Right cardiac atrium (tissue), 5 donors: ENCODE measurements around the gene NHSL1. TPM values are rescaled to one million over a fixed set of nuclear protein-coding genes. Genes with fewer than 3 reads are reported as not detected.
A peak's percentile ranks its signal among the peaks of the same experiment; 100 is the strongest.

ENCODE experiments used
- ATAC-seq, 2 donors: fragments of 200-7000 bp; cut with Tn5 transposase; one replicate each; pipeline versions ENCODE4 v1.8.0 to v1.9.1; 2020; ENCODE audit warnings: moderate library complexity in 2 of 2, mild to moderate bottlenecking in 1 of 2
- DNase-seq, 3 donors: peaks; one replicate each; pipeline ENCODE4 v3.0.0-alpha.2; 2020
- H3K27ac ChIP-seq: one replicate; pipeline ENCODE4 v1.5.1; 2013; ENCODE audit warnings: mild to moderate bottlenecking, low read length, control low read depth, moderate library complexity
- H3K27me3 ChIP-seq: one replicate; pipeline ENCODE4 v1.6.1; 2013; ENCODE audit not compliant: control insufficient read depth, insufficient read depth
- H3K4me1 ChIP-seq: one replicate; pipeline ENCODE4 v1.6.1; 2013; ENCODE audit warnings: low read length; ENCODE audit not compliant: control insufficient read depth, insufficient read depth
- H3K4me3 ChIP-seq: one replicate; pipeline ENCODE4 v1.5.1; 2013; ENCODE audit warnings: low read length, control low read depth
- H3K9me3 ChIP-seq: one replicate; pipeline ENCODE4 v1.6.1; 2013; ENCODE audit warnings: low read length; ENCODE audit not compliant: control insufficient read depth
- WGBS: extraction: QIAGEN DNeasy Blood & Tissue Kit; methylation state at CpG from one replicate; pipeline ENCODE4 v1.1.7; 2013; 5-methylcytosine and 5-hydroxymethylcytosine counted together
- intact Hi-C, 4 donors: fragments of 100-400 bp; cut with DNase I; formaldehyde crosslinking; loops; one replicate each; pipeline versions ENCODE4 v1.11.0 to v1.14.0; 2022 to 2023
- polyA plus RNA-seq: library from polyadenylated mRNA; stranded (reverse); fragments of 200-250 nt; gene quantifications from one replicate; pipeline ENCODE4 v1.2.3, GENCODE V29; 2013
- total RNA-seq, 4 donors: library from RNA; stranded (reverse); fragmentation: NEBNext Ultra II Directional; extraction: Animal tissue kit (Norgen Biotek cat#: 25700); gene quantifications; one replicate each; pipeline ENCODE4 v1.2.1, GENCODE V29; 2021
- donor health status: healthy with polysubstance abuse.
- donor health status: DM: no; HTN: yes; CAD: no.
- donor health status: DM: no; HTN: no; CAD: no.
- donor health status: DM: no; HTN: yes; CAD: no; lungs with severe emphysema.
- donor health status: DM: yes; HTN: yes; CAD: no.

NHSL1 gene
- total and polyA plus RNA-seq, 5 donors = 10.5 to 46.5 (median 35.9) TPM

DNA sequence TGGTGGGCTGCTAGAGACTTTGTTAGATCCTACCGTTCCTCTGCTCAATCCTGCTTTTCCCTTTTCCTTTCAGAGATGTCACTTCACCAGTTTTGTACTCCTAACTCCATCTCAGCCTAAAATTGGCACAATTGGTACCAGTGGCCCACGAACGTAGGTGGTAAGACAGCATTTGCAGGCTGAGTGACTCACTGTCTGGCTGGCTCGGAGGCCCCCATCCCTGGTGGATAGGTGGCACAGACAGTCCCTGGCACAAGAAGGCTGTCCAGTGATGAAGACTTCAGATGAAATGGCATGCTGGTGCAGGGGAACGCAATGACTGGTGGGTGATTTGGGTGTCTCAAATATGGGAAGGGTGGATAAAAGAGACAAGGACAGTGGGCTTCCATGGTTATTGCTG, 84.2 kb downstream of the NHSL1 start:
- Histone ChIP-seq H3K27ac (no peak overlapping the region), H3K4me3 (no peak overlapping the region), H3K4me1 (no peaks in the 10 kb centered on the region), H3K27me3 (no peaks in the 10 kb centered on the region), H3K9me3 (no peaks in the 10 kb centered on the region)
- no peak for DNase-seq
- peak in 1 of 2 donors; percentile 34 for ATAC-seq
- WGBS = 76% methylated on average over 5 of the region's 5 CpGs
- intact Hi-C loops = loop anchor here in 1 of 4 donors (10.0 kb wide), 1 partner anchor 360 kb away; the partner anchor contains the start of gene CCDC28A

DNA sequence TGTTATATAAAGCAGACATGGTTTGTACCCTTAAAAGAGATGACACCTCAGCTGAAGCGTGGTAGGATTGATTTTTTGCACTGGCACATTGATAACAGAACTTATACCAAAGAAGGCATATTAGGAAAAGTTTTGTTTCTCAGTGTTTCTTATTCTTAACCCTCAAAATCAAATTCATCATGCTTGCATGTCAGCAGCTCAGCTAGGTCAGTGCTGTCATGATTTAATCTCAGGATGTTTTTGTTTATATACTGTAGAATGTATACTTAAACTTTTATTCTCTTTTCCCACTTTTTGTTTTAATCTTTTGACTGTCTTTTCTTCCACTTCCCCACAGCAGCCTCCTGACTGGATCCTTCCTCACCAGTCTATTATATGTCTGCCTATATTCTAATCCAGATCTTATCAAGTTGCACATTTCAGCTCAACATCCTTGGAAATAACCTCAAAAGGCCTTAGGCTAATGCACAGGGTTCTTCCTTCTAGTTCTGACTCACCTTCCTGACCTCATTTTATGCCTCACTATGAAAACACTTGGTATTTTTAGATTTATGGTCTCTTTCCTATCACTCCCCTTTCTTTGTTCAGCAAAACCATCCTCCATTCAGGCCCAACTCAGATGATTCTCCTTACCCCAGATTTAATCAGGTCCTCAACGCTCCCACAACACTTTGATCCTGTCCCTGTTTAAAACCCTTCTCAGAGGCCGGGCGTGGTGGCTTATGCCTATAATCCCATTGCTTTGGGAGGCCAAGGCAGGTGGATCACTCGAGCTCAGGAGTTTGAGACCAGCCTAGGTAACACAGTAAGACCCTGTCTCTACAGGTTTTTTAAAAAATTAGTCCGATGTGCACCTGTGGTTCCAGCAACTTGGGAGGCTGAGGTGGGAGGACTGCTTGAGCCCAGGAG, 88.1 kb downstream of the NHSL1 start:
- H3K27ac ChIP-seq = no peak overlapping the region

GRCh38 chr6:138410048-138410735, 89.1 kb downstream of the NHSL1 start:
- intact Hi-C loops = loop anchor here in 1 of 4 donors (10.0 kb wide), 1 partner anchor 365 kb away; the partner anchor contains the start of gene CCDC28A
- Histone ChIP-seq H3K27me3 (no peaks in the 10 kb centered on the region), H3K4me3 (no peak overlapping the region), H3K27ac (no peak overlapping the region), H3K9me3 (no peaks in the 10 kb centered on the region), H3K4me1 (no peaks in the 10 kb centered on the region)
- 85% methylated on average over 8 of the region's 8 CpGs for WGBS
- ATAC-seq = no peak
- peak in 2 of 3 donors; percentile 41 to 54 for DNase-seq

More for the DNA sequence above, 88.1 kb downstream of the NHSL1 start:
- Histone ChIP-seq H3K27me3 (no peaks in the 10 kb centered on the region), H3K4me3 (no peak overlapping the region), H3K4me1 (no peaks in the 10 kb centered on the region), H3K9me3 (no peaks in the 10 kb centered on the region)
- DNase-seq (no peak), ATAC-seq (peak in 1 of 2 donors; percentile 49)
- intact Hi-C loops = loop anchor here in 1 of 4 donors (10.0 kb wide), 1 partner anchor 364 kb away; the partner anchor contains the start of gene CCDC28A
- 86% methylated on average over 6 of the region's 6 CpGs for WGBS

DNA sequence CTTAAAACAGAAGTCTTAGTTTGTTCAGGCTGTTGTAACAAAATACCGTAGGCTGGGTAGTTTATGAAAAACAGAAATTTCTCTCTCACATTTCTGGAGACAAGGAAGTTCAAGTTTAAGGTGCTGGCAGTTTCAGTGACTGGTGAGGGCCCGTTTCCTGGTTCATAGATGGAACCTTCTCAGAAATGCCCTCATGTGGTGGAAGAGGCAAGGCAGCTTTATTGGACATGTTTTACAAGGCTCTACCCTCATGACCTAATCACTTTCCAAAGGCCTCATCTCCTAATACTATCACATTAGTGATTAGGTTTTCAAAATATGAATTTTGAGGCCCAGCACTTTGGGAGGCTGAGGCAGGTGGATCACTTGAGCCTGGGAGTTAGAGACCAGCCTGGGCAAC, 92.9 kb downstream of the NHSL1 start:
- 83% methylated on average over 2 of the region's 2 CpGs for WGBS
- no peaks in the 10 kb centered on the region for H3K27me3 ChIP-seq

GRCh38 chr6:138405816-138406413, 93.4 kb downstream of the NHSL1 start:
- no peak for ATAC-seq
- Histone ChIP-seq H3K4me3 (no peak overlapping the region), H3K27ac (no peak overlapping the region), H3K27me3 (no peaks in the 10 kb centered on the region), H3K4me1 (no peaks in the 10 kb centered on the region), H3K9me3 (no peaks in the 10 kb centered on the region)
- intact Hi-C loops = loop anchor here in 1 of 4 donors (5.0 kb wide), 1 partner anchor 289 kb away; no protein-coding TSS in a partner anchor
- DNase-seq = no peak
- 91% methylated on average over 5 of the region's 5 CpGs for WGBS

More for the DNA sequence above, 92.9 kb downstream of the NHSL1 start:
- intact Hi-C loops = loop anchor here in 1 of 4 donors (5.0 kb wide), 1 partner anchor 289 kb away; no protein-coding TSS in a partner anchor
- Histone ChIP-seq H3K9me3 (no peaks in the 10 kb centered on the region), H3K4me3 (no peak overlapping the region), H3K27ac (no peak overlapping the region), H3K4me1 (no peaks in the 10 kb centered on the region)
- DNase-seq (no peak), ATAC-seq (no peak)

GRCh38 chr6:138404666-138405337, 94.5 kb downstream of the NHSL1 start:
- peak overlapping the region; percentile 94 for H3K27ac ChIP-seq
- no peaks in the 10 kb centered on the region for H3K27me3 ChIP-seq
- ATAC-seq = peak; percentile 17 to 20
- intact Hi-C loops = loop anchor here in 1 of 4 donors (5.0 kb wide), 1 partner anchor 288 kb away; no protein-coding TSS in a partner anchor
- H3K4me1 ChIP-seq = no peaks in the 10 kb centered on the region
- peak overlapping the region; percentile 79 for H3K4me3 ChIP-seq
- WGBS = 5% methylated on average over 35 of the region's 35 CpGs
- H3K9me3 ChIP-seq = no peaks in the 10 kb centered on the region
- DNase-seq = peak in 2 of 3 donors; percentile 68 to 72

DNA sequence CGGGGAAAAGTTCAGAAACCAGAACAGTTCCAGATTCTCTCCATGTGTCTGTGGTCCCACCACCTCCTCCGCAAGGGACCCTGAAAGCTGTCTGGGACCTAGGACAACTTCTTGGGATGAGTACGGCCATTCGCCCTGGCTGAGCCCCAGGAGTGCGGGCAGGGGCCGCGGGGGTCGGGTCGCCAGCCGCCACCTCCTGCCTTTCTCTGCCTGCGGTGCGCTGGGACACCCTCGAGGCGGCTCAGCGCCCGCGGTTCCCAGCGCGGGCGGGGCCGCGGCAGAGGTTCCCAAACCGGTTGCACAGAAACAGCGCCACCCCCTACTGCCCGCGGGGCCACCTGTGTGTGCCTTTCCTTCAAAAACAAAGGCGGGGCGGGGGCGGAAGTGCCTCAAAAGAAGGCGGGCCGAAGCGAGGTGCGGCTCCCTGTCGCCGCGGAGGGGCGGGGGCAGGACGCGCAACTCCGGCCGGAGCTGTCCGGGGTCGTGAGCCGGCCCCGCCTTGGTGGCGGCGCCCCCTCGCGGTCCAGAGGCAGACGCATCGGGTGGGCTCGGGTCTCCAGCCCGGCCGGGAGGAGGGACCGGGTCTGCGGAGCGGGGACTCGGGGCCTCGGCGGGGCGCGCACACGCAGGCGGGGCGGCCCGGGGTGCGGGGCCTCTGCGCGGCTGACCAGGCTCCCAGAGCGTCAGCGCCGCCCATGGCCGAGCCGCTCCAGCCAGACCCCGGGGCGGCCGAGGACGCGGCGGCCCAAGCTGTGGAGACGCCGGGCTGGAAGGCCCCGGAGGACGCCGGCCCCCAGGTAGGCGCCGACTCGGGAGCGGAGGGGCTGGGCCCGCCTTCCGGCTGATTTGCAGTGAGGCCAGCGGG, 95.3 kb downstream of the NHSL1 start, which contains the start of gene HEBP2:
Gene HEBP2, plus strand, starts transcription at position 423 of the 865 bp plus-strand sequence. Its CDS starts 273 bp downstream, at position 696.
- DNase-seq (peak; percentile 94 to 98 (median 97)), ATAC-seq (peak; percentile 96 to 97)
- intact Hi-C loops = no loop called here
- peak within 1 kb of the TSS; percentile 79 for H3K4me3 ChIP-seq
- under 1% methylated on average over 92 of the region's 92 CpGs for WGBS
- no peaks in the 10 kb centered on the region for H3K4me1 ChIP-seq
- H3K9me3 ChIP-seq = no peaks in the 10 kb centered on the region
- H3K27ac ChIP-seq = peak within 1 kb of the TSS; percentile 94
- no peaks in the 10 kb centered on the region for H3K27me3 ChIP-seq

DNA sequence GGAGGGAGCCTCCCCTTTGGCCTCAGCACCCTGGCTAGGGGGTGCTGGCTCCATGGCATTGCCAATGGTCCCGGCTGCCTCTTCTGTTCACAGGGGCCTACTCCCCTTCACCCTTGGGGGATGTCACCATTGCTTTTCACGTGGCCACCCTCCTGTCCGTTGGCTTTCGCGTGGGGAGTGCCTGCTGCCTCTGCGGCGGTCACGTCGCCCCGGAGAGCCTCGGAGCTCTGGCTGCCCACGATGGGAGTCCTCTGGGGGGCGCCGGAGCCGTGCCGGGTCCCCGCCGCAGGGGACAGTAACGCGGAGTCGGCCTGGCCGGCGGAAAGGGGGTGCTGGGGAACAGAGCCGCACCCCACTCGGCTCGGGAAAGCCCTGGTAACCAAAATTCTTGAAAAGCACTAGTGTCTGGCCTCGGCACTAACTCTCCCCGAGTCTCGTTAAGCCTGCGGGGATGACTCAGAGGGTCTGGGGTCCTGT, 95.9 kb downstream of the NHSL1 start:
- DNase-seq (peak; percentile 48 to 84 (median 82)), ATAC-seq (peak; percentile 70)
- intact Hi-C loops = no loop called here
- Histone ChIP-seq H3K4me1 (no peaks in the 10 kb centered on the region), H3K27ac (peak overlapping the region; percentile 94), H3K9me3 (no peaks in the 10 kb centered on the region), H3K27me3 (no peaks in the 10 kb centered on the region), H3K4me3 (peak overlapping the region; percentile 79)
- WGBS = under 1% methylated on average over 30 of the region's 30 CpGs

DNA sequence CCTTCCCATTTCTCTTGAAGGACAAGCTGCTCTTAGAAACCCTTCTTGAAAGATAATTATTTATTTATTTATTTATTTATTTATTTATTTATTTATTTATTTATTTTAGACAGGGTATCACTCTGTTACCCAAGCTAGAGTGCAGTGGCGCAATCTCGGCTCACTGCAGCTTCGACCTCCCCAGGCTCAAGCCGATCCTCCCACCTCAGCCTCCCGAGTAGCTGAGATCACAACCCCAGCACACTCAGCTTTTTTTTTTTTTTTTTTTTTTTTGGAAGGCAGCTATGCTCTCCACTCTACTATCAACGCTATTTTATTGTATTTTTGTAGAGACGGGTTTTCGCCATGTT, 96.5 kb downstream of the NHSL1 start:
- Histone ChIP-seq H3K4me3 (no peak overlapping the region), H3K27ac (no peak overlapping the region), H3K9me3 (no peaks in the 10 kb centered on the region), H3K4me1 (no peaks in the 10 kb centered on the region), H3K27me3 (no peaks in the 10 kb centered on the region)
- 94% methylated on average over 8 of the region's 8 CpGs for WGBS
- ATAC-seq = no peak
- no peak for DNase-seq
- intact Hi-C loops = no loop called here
